ENCODE data around the gene ST13. TPM values are rescaled to one million over a fixed set of nuclear protein-coding genes. Genes with fewer than 3 reads are reported as not detected.

The ST13 gene
- total and polyA plus RNA-seq, 2 of the 4 experiments (the other 2 are of a cell fraction): 115 to 235 TPM

GRCh38 chr22:40805699-40806203 is 50.7 kb downstream of the ST13 start:
- Histone ChIP-seq H4K5ac (ENCODE audit: low read depth, low read length) (no peak overlapping the region), H4K91ac (ENCODE audit: insufficient read depth, low read depth, low read length) (no peak overlapping the region), H3K4ac (ENCODE audit: low read depth, low read length) (no peak overlapping the region), H3K9ac (ENCODE audit: low read depth, low read length) (no peak overlapping the region), H2BK20ac (ENCODE audit: low read depth, low read length) (no peak overlapping the region), H2BK15ac (ENCODE audit: low read depth, low read length) (no peak overlapping the region), H3K4me1 (ENCODE audit: control insufficient read depth, insufficient read depth, low read length) (peaks cover 8% of the 10 kb centered on the region), H2AK5ac (ENCODE audit: low read depth, low read length) (no peak overlapping the region), H2BK120ac (ENCODE audit: low read depth, low read length) (no peak overlapping the region), H2AFZ (replicated peaks; ENCODE audit: low read length, poor library complexity) (no peak overlapping the region), H3K9me1 (ENCODE audit: insufficient read depth, low read length) (peaks cover 7% of the 10 kb centered on the region; the same call in 1 of the 2 replicates), H4K20me1 (ENCODE audit: insufficient read depth, low read length) (0 out of 2 replicates have a peak, but pooled peaks cover 3% of the 10 kb centered on the region), H3K27me3 (ENCODE audit: control insufficient read depth, insufficient read depth, low read length) (no peaks in the 10 kb centered on the region), H3K79me1 (ENCODE audit: low read depth in 1 of 2, low read length in 2 of 2) (peaks cover 21 to 53% of the 10 kb centered on the region in 2 experiments), H3K56ac (ENCODE audit: extremely low read depth, insufficient read depth, low read length) (no peak overlapping the region), H3K4me2 (ENCODE audit: low read depth, low read length) (no peak overlapping the region), H3K9me3 (ENCODE audit: control insufficient read depth, insufficient read depth, low read length) (no peaks in the 10 kb centered on the region), H2AK9ac (replicated peaks; ENCODE audit: low read depth, low read length, poor library complexity) (no peak overlapping the region), H3K4me3 (ENCODE audit: insufficient read depth, low read depth, low read length) (no peak overlapping the region), H3K18ac (ENCODE audit: low read depth, low read length) (no peak overlapping the region), H3K23ac (ENCODE audit: low read depth, low read length) (no peak overlapping the region), H3K36me3 (ENCODE audit: control insufficient read depth, insufficient read depth, low read length) (peaks cover 2% of the 10 kb centered on the region), H4K8ac (ENCODE audit: low read depth in 2 of 2, low read length in 2 of 2) (no peak overlapping the region), H2BK5ac (ENCODE audit: low read depth, low read length, poor library complexity, severe bottlenecking) (no peak overlapping the region), H3K14ac (replicated peaks; ENCODE audit: low read depth, low read length) (no peak overlapping the region), H3K27ac (ENCODE audit: insufficient read depth, low read length) (no peak overlapping the region)
- no TSS peak for BruUV-seq (replicated peaks)
- TF ChIP-seq MAZ (IDR thresholded peaks at IDR 0.05; ENCODE audit: borderline replicate concordance, low read depth, low read length) (no peak), BHLHE40 (IDR thresholded peaks at IDR 0.05; ENCODE audit: low read depth, low read length) (no peak), POLR2A (IDR thresholded peaks at IDR 0.05; ENCODE audit: low read depth, low read length) (no peak), CHD1 (IDR thresholded peaks at IDR 0.05; ENCODE audit: low read depth, low read length) (no peak), RFX5 (IDR thresholded peaks at IDR 0.05; ENCODE audit: low read depth, low read length) (no peak), FOS (IDR thresholded peaks at IDR 0.05; ENCODE audit: low read depth, low read length) (no peak), NFE2L2 (IDR thresholded peaks at IDR 0.05; ENCODE audit: low read depth, low read length) (no peak), MAFK (IDR thresholded peaks at IDR 0.05; ENCODE audit: low read depth, low read length) (no peak), RCOR1 (IDR thresholded peaks at IDR 0.05; ENCODE audit: insufficient replicate concordance, low read length) (no peak), RAD21 (IDR thresholded peaks at IDR 0.05; ENCODE audit: low read length) (no peak), CEBPB (IDR thresholded peaks at IDR 0.05; ENCODE audit: low read depth, low read length) (no peak), MXI1 (IDR thresholded peaks at IDR 0.05; ENCODE audit: borderline replicate concordance, low read depth, low read length) (no peak), ELK1 (IDR thresholded peaks at IDR 0.05; ENCODE audit: borderline replicate concordance, low read depth, low read length) (no peak)
- DNase-seq (no peak), ATAC-seq (ENCODE audit: low read depth) (no peak)
- in situ Hi-C loops (cut with MboI; ENCODE audit: low sequenced_read_pairs) (no loop called here), dilution Hi-C loops (cut with HindIII; ENCODE audit: low sequenced_read_pairs, unreplicated experiment) (no loop called here), intact Hi-C loops (cut with micrococcal nuclease) (no loop called here)
- WGBS, 2 experiments (ENCODE audit: extremely low coverage in 2 of 2, insufficient read length in 1 of 2): 93% methylated on average over 2 of the region's 3 CpGs; no CpG with 5 or more reads in 1 of the 2 experiments
- ChIA-PET POLR2A (ENCODE audit: unreplicated experiment) (no interaction called here), CTCF (no interaction called here)
